ENCODE data around the gene TXNDC8.

GRCh38 chr9:110259566-110259965 lies 78.1 kb downstream of the TXNDC8 start:
- TF ChIP-seq CTCF (IDR thresholded peaks at IDR 0.05; ENCODE audit: low read depth, low read length, poor library complexity, severe bottlenecking), result no peak
- TF ChIP-seq EZH2phosphoT487 (IDR thresholded peaks at IDR 0.05; ENCODE audit: borderline replicate concordance, low read length), result no peak
